HG02759 (cell line): ENCODE data around the gene OR51D1.
A peak's percentile ranks its signal among the peaks of the same experiment; 100 is the strongest.

ENCODE experiments used
- ATAC-seq: cut with Tn5 transposase; IDR thresholded peaks from one replicate; pipeline ENCODE4 v1.9.1; 2021; ENCODE audit warnings: mild to moderate bottlenecking, moderate library complexity; ENCODE audit not compliant: unreplicated experiment

The OR51D1 gene

GRCh38 chr11:4636962-4637661, at the start of gene OR51D1:
TSS of gene OR51D1 (plus strand) at chr11:4637477. CDS start at chr11:4639791, 2,314 bp downstream.
- peak; percentile 98 for ATAC-seq

- ATAC-seq = no peak
Observed at GRCh38 chr11:4589017-4589416, 48.3 kb upstream of the OR51D1 start.

- no peak for ATAC-seq
Observed at GRCh38 chr11:4593739-4594138, 43.5 kb upstream of the OR51D1 start, which contains the start of gene OR52I1. TSS of gene OR52I1 (plus strand) at chr11:4594039. CDS start at chr11:4594039, 0 bp downstream.

GRCh38 chr11:4605057-4605456, 32.2 kb upstream of the OR51D1 start:
- no peak for ATAC-seq

GRCh38 chr11:4606231-4607015, 30.9 kb upstream of the OR51D1 start:
- ATAC-seq = no peak

- no peak for ATAC-seq
Observed at GRCh38 chr11:4607096-4607495, 30.2 kb upstream of the OR51D1 start.

- peak; percentile 99 for ATAC-seq
Observed at GRCh38 chr11:4607781-4608666, 29.3 kb upstream of the OR51D1 start, which contains the start of gene TRIM68. TSS of gene TRIM68 (minus strand) at chr11:4608231. CDS start at chr11:4605504, 2,727 bp downstream.

- ATAC-seq = no peak
Observed at GRCh38 chr11:4610258-4610935, 26.9 kb upstream of the OR51D1 start.

GRCh38 chr11:4611986-4612385, 25.3 kb upstream of the OR51D1 start:
- ATAC-seq = no peak

GRCh38 chr11:4615856-4616444, 21.3 kb upstream of the OR51D1 start:
- no peak for ATAC-seq

- ATAC-seq = no peak
Observed at GRCh38 chr11:4619514-4619913, 17.8 kb upstream of the OR51D1 start.

GRCh38 chr11:4626207-4627099, 10.8 kb upstream of the OR51D1 start:
- peak; percentile 60 for ATAC-seq

GRCh38 chr11:4636136-4636535, 1.1 kb upstream of the OR51D1 start:
- ATAC-seq = no peak

- ATAC-seq = no peak
Observed at GRCh38 chr11:4637662-4638047, 378 bp downstream of the OR51D1 start.

- ATAC-seq = no peak
Observed at GRCh38 chr11:4639931-4640330, 2.7 kb downstream of the OR51D1 start.

GRCh38 chr11:4641501-4641900, 4.2 kb downstream of the OR51D1 start:
- no peak for ATAC-seq

GRCh38 chr11:4642043-4642442, 4.8 kb downstream of the OR51D1 start:
- ATAC-seq = no peak

- no peak for ATAC-seq
Observed at GRCh38 chr11:4643076-4643475, 5.8 kb downstream of the OR51D1 start.

GRCh38 chr11:4643682-4644081, 6.4 kb downstream of the OR51D1 start, which contains the start of gene OR51E1:
TSS of gene OR51E1 (plus strand) at chr11:4643982. CDS start at chr11:4652527, 8,545 bp downstream.
- ATAC-seq = no peak
